Mononuclear cell (primary cell): ENCODE results near the gene GUK1. TPM values are rescaled to one million over a fixed set of nuclear protein-coding genes. Genes with fewer than 3 reads are reported as not detected.

ENCODE experiments used
- H3K27me3 ChIP-seq: 2 replicates; pipeline ENCODE4 v1.6.0; 2011; ENCODE audit warnings: low read length, control low read depth; ENCODE audit not compliant: insufficient read depth
- H3K4me1 ChIP-seq: 2 replicates; pipeline ENCODE4 v1.5.1; 2011; ENCODE audit warnings: mild to moderate bottlenecking, low read length, control low read depth; ENCODE audit not compliant: insufficient read depth
- H3K4me3 ChIP-seq: 2 replicates; pipeline ENCODE4 v1.5.1; 2011; ENCODE audit warnings: mild to moderate bottlenecking, low read length, moderate library complexity
- H3K9me3 ChIP-seq: 2 replicates; pipeline ENCODE4 v1.5.1; 2011; ENCODE audit warnings: low read depth, mild to moderate bottlenecking, control low read depth, low read length
- total RNA-seq: library from RNA; depleted of rRNA; stranded (reverse); fragments of >200 nt; gene quantifications from one replicate; pipeline ENCODE4 v1.2.3, GENCODE V29; 2012

GUK1 gene
- total RNA-seq, 1 donor: 190 TPM

GRCh38 chr1:228148935-228149405 is 8.9 kb downstream of the GUK1 start:
- H3K9me3 ChIP-seq: no peaks in the 10 kb centered on the region
- no peaks in the 10 kb centered on the region for H3K27me3 ChIP-seq
- H3K4me1 ChIP-seq: peaks cover 7% of the 10 kb centered on the region
- no peak overlapping the region for H3K4me3 ChIP-seq

DNA sequence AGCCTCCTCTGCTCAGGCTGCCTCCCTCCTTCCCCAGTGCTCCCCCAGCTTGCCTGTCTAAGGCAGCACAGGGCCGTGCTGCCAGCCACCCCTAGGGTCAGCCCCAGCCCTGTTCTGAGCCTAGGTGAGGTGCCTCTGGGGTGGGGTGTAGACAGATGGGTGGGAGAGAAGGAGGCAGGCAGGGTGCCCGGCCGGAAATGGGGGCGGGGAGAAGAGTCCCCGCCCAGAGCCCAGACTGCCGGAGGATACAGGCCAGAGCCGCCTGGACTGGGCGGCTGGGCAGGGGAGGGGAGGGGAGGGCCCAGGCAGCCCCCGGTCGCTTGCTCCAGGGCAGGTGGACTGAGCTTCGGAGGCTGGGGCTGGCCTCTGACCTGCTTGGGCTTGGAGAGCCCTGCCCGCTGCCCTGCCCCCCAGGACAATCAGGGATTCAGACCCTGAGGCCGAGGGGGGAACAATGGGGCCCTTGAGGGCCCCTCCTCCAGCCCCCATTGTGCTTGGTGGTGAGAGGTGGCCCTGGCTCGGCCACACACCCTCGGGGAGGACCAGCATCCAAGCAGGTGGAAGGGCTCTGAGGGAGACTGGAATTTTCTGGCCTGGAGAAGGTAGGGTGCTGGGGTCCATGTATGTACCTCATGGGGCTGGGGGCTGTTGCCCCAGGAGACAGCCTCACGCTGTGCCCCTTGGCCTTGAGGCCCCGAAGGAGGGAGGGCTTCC is 9.5 kb downstream of the GUK1 start, which contains the start of gene GJC2:
TSS of gene GJC2 (plus strand) at position 525 of the 714 bp plus-strand sequence. CDS start 7,829 bp downstream, outside the sequence.
- H3K27me3 ChIP-seq: no peaks in the 10 kb centered on the region
- H3K4me3 ChIP-seq: no peak within 1 kb of the TSS
- peaks cover under 1% of the 10 kb centered on the region for H3K4me1 ChIP-seq
- no peaks in the 10 kb centered on the region for H3K9me3 ChIP-seq

DNA sequence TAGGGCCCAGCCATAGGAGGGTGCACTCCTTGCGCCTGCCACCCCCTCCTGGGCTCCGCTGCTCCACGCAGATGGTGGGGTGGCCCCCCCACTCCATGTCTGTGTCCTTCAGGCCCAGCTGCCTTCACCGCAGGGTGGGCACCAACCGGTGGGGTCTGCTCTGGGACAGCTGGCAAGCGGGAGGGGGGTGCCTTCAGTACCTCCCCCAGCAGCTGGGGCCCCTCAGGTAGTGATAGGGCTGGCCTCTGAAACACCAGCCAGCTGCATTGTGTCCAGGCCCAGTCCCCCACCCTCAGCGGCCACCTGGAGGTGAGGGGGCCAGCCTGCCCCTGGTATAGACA is 10.0 kb downstream of the GUK1 start:
- Histone ChIP-seq H3K9me3 (no peaks in the 10 kb centered on the region), H3K27me3 (no peaks in the 10 kb centered on the region), H3K4me1 (no peaks in the 10 kb centered on the region), H3K4me3 (no peak overlapping the region)

- H3K4me3 ChIP-seq: no peak overlapping the region
- no peaks in the 10 kb centered on the region for H3K27me3 ChIP-seq
- H3K9me3 ChIP-seq: no peaks in the 10 kb centered on the region
- no peaks in the 10 kb centered on the region for H3K4me1 ChIP-seq
These were observed 10.5 kb downstream of the GUK1 start for GRCh38 chr1:228150461-228151179.

GRCh38 chr1:228151180-228151925 is 11.3 kb downstream of the GUK1 start:
- H3K9me3 ChIP-seq: no peaks in the 10 kb centered on the region
- no peaks in the 10 kb centered on the region for H3K4me1 ChIP-seq
- H3K4me3 ChIP-seq: no peak overlapping the region
- H3K27me3 ChIP-seq: no peaks in the 10 kb centered on the region

DNA sequence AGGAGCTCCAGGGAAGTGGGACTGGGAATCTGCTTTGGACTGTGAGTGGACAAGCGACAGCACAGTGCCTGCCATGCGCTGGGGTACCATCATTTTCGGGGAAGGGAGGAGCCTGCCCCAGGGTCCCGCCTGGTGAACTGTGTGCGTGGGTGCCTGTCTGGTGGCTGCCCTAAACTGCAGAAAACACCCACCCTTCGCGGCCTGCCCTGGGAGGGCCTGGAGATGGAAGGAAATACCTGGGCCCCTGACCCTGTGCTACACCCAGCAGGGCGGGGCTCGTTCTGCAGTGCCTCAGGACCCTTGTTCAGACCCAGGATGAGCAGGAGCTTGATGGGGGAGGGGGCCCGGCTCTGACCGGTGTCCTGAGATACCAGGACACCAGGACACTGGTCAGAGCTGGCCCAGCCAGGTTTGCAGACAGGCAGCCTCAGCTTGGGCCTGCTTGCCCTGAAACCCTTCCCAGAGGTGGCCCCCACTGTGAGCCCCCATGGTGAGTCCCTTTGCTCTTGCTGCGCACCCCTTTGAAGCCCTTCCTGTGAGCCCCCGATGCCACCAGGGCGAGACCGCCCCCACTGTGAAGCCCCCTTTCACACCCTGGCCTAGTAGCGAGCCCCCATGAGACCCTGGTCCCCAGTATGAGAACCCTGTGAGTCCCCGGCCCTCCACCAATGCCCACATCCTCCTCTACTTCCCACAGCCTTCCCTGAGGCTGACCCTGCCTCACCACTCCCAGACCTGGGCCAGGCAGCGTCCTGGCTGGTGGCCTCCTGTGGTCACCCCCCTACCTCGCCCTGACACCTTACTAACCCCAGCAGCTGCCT is 12.2 kb downstream of the GUK1 start:
- Histone ChIP-seq H3K9me3 (no peaks in the 10 kb centered on the region), H3K4me3 (no peak overlapping the region)

GRCh38 chr1:228152918-228153258 is 12.8 kb downstream of the GUK1 start:
- no peaks in the 10 kb centered on the region for H3K9me3 ChIP-seq

More for the DNA sequence above, 12.2 kb downstream of the GUK1 start:
- no peaks in the 10 kb centered on the region for H3K4me1 ChIP-seq
- H3K27me3 ChIP-seq: no peaks in the 10 kb centered on the region

GRCh38 chr1:228154021-228154669 is 14.1 kb downstream of the GUK1 start:
- Histone ChIP-seq H3K27me3 (no peaks in the 10 kb centered on the region), H3K9me3 (no peaks in the 10 kb centered on the region), H3K4me3 (no peak overlapping the region), H3K4me1 (no peaks in the 10 kb centered on the region)

More at GRCh38 chr1:228152918-228153258, 12.8 kb downstream of the GUK1 start:
- Histone ChIP-seq H3K27me3 (no peaks in the 10 kb centered on the region), H3K4me3 (no peak overlapping the region), H3K4me1 (no peaks in the 10 kb centered on the region)

DNA sequence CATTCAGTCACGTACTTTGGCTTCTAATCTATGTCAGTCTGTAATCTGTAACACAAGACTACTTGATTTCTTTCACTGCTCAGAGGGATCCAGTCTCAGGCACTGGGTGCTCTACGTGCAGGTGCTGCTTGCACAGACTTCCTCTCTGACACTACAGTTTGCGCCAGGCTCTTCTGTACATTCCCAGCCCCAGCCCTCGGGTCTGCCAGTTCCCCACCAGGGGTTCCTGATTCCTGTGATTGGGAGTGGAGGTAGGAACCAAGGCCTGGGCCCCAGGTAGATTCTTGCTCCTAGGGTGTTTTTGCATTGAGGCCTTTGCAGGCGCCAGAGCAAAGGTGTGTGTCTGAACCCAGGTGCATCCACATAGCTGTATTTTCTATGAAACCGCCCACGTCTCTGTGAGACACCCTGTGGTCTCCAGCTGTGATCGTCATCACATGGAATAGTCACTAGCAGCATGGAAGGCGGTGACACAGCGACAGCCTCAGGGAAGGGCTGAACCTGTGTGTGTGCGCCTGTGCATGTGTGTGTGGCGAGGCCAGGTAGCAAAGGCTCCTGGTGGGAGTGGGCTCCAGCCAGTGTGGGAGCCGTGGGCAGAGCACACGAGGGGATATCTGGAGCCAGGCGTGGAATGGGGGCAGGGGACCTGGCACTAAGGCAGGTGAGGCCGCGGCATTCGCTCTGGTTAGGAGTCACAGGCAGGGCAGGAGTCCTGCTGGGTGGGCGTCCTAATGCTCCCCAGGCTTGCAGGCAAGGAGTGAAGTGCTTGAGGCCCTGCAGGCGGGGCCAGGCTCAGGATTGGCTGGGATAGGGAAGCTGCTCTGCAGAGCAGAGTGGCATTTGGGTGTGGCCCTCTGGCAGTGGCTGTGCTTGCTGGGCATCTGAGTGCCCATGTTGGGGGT is 14.8 kb downstream of the GUK1 start:
- Histone ChIP-seq H3K4me3 (no peak overlapping the region), H3K4me1 (no peaks in the 10 kb centered on the region), H3K9me3 (no peaks in the 10 kb centered on the region), H3K27me3 (no peaks in the 10 kb centered on the region)

GRCh38 chr1:228155596-228156514 is 15.8 kb downstream of the GUK1 start:
- Histone ChIP-seq H3K4me1 (no peaks in the 10 kb centered on the region), H3K4me3 (no peak overlapping the region), H3K9me3 (no peaks in the 10 kb centered on the region), H3K27me3 (no peaks in the 10 kb centered on the region)

GRCh38 chr1:228156515-228156881 is 16.4 kb downstream of the GUK1 start:
- Histone ChIP-seq H3K4me1 (no peaks in the 10 kb centered on the region), H3K4me3 (no peak overlapping the region), H3K27me3 (no peaks in the 10 kb centered on the region), H3K9me3 (no peaks in the 10 kb centered on the region)

DNA sequence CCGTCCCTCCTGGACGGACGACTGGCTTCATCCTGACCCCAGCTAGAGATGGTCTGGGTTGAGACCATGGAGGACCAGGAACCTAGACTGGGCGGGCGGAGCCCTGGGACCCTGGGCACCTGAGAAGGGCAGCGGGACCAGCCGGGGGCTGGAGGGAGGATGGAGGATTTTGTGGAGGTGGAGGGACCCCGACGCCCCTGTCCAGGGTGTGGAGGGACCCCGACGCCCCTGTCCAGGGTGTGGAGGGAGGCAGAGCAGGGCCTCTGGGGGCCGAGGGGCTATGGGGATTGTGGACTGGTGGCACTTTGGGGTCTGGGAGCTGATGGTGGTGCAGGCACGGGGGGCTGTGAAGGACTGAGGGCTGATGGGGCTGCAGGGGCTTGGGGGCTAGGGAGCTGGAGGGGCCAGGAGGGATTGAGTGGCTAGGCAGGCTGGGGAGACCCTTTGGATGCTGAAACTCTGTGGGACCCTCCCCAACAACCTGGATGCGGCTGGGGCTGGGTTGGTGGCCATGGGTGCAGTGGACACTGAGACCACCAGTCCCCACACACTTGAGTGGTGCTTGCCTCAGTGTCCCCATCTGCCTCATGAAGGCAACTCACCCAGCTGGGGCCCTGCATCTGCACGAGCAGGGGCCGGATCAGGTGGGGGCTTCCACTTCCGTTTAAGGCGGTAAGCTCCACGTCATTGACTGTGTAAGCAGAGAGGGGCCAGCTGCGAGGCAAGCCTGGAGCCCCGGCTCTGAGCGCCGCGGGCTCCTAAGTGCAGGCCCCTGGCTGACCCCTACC is 17.1 kb downstream of the GUK1 start:
- Histone ChIP-seq H3K9me3 (no peaks in the 10 kb centered on the region), H3K27me3 (no peaks in the 10 kb centered on the region), H3K4me3 (no peak overlapping the region), H3K4me1 (peaks cover 5% of the 10 kb centered on the region)
